ENCODE data around the gene CCDC142.

CCDC142 gene, protein sequence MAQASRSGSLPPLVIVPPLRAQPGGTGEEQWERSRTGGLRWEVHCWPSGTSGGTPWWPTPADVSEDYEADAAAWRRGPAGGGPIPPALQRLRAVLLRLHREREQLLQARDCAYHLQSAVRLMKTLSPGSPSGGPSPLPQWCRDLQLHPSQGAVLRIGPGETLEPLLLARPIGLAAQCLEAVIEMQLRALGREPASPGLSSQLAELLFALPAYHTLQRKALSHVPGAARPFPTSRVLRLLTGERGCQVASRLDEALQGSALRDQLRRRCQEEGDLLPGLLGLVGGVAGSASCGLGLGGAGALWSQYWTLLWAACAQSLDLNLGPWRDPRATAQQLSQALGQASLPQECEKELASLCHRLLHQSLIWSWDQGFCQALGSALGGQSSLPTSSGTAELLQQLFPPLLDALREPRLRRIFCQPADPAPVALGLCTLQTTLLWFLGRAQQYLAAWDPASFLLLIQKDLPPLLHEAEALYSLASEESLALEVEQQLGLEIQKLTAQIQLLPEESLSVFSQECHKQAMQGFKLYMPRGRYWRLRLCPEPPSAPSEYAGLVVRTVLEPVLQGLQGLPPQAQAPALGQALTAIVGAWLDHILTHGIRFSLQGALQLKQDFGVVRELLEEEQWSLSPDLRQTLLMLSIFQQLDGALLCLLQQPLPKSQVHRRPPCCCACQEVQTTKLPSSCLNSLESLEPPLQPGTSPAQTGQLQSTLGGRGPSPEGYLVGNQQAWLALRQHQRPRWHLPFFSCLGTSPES

DNA sequence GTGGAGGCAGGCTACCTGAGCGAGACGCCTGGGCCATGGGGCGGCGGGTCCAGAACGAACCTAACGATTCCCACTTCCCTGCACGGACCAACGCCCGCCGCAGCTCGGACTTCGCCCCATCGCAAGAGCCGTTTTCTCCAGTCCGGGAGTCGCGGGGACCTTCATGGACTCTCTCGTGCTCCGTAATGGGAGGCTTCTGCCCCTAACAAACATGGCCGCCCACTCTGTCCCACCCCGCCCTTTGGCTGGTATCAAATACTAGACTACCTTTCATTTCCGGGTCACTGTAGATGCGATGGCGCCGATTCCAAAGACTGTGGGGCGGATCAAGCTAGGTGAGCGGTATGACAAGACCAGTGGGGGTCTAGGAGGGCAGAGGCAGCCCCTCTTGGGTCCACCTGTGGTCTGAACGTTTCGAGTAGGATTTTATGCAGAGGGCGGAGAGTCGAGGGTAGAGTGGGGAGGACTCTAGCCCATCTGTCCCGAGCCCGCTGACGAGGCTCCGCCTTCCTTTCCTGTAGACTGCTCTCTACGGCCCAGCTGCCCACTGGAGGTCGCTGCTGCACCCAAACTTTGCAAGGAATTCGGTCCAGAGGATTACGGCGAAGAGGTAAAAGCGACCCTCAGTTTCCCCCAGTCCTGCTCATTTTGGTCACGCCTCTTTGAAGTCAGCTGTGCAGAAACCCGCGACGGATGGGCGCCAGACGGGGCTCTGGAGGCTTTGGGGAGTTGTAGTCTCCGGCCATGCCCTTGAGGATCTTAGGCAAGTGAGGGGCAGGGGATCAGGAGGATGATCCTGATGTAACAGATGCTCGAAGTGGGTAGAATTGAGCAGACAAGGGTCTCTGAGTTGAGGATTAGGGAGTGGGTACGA is at the start of gene CCDC142, which contains the start of gene TTC31:
Gene CCDC142, minus strand, starts transcription at position 198 of the 874 bp plus-strand sequence. Its CDS starts 161 bp downstream, at position 37.
Gene TTC31, plus strand, starts transcription at position 281 of the 874 bp plus-strand sequence. Its CDS starts 15 bp downstream, at position 296.
- peak; percentile 86 for DNase-seq (ENCODE audit: low read depth)

- DNase-seq (ENCODE audit: low read depth): no peak
These were observed 49.4 kb upstream of the CCDC142 start for GRCh38 chr2:74532222-74532621.

DNA sequence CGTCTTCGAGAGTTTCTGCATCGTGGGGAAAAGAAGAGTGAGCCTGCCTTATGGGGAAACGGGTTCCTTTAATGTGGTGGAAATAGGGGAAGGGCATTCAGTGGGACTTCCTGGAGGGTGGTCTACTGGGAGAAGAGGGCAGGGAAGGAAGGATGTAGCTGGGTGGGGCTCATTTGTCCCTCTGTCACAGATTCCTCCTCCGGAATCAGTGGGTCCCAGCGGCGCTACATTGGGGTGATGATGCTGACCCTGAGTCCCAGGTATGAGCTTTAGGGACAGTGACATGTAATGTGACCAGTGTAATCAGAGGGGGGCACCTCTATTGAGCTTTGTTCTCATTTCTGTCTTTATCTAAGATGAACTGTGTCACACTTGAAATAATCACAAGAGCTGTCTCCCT is 48.9 kb upstream of the CCDC142 start:
- no peak for DNase-seq (ENCODE audit: low read depth)

GRCh38 chr2:74530239-74531187 is 47.7 kb upstream of the CCDC142 start:
- DNase-seq (ENCODE audit: low read depth): no peak

- peak; percentile 84 for DNase-seq (ENCODE audit: low read depth)
These were observed 46.8 kb upstream of the CCDC142 start, which contains the start of the genes AUP1 and HTRA2 for GRCh38 chr2:74529357-74530238. AUP1 (minus strand) TSS chr2:74529706; CDS start chr2:74529629, 77 bp downstream. HTRA2 (plus strand) TSS chr2:74529933; CDS start chr2:74530007, 74 bp downstream.

GRCh38 chr2:74528600-74529356 is 46.0 kb upstream of the CCDC142 start:
- DNase-seq (ENCODE audit: low read depth): no peak

GRCh38 chr2:74527741-74528140 is 44.9 kb upstream of the CCDC142 start:
- DNase-seq (ENCODE audit: low read depth): no peak

DNA sequence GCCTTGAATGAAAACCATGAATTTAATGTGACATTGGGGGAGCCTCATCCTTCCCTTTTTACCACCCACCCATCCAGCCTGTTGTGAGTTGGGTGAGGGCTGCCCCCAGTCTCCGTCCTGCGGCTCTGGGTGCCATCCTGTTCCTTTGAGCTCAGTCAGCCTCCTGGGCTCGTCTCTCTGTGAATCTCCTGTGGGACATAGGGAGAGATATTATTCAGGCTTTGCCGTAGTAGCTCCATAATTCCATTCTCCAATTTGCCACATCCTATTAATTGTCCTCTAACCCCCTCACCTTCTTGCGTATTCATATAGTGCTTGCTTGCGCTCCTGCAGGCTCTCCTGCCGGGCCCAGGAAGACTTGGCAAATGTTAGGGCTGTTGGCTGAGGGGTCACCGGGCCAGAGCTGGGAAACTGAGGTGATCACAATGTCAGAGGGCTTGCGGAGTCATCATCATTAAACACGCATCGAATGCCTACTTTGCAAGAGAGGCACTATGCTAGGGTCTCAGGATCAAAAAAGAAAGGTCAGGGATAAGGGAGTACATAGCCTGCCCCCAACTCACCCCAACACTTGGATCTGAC is 43.9 kb upstream of the CCDC142 start:
- DNase-seq (ENCODE audit: low read depth): no peak

DNA sequence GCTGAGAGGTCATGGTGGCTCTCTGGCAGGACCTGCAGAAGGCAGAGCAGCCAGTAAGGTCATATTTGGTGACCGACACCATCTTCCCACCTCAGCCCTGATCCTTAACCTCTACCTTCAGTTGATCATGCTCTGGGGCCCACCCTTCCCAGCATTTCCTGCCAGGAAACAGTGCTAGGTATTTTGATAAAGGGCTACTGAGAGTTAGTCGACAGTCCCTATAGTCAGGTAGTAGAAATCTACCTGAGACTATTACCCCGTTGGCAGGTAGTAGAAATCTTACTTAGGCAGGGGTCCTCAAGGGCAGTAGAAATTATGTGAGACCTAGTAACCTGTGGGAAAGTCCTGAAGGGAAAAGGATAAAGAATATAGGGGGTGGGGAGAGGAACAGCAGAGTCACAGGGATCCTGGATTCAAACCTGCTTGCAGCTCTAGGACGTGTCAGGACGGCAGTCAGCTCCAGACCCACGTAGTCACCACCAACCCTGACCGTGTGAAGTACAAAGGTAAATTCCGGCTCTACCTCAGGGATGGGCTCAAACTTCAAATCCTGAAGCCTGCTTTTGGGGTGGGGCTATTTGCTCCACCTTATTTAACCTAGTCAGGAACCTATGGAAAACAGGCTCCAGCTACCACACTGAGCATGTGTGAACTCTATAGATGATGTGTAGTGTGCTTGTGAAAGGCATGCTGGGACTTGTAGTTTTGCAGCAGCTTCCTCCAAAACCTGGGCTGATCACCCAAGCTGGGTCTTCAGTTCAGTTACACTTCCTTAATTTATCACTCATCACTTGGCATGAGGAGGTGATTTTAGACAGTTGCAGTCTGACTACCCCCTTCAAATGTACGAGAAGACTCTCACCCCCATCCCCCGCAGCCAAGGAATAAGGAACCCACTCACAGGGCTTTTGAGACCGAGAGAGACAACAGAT is 43.2 kb upstream of the CCDC142 start, which contains the start of gene DQX1:
Gene DQX1, minus strand, starts transcription at position 515 of the 932 bp plus-strand sequence. Its CDS starts 502 bp downstream, at position 13.
- DNase-seq (ENCODE audit: low read depth): no peak

DNA sequence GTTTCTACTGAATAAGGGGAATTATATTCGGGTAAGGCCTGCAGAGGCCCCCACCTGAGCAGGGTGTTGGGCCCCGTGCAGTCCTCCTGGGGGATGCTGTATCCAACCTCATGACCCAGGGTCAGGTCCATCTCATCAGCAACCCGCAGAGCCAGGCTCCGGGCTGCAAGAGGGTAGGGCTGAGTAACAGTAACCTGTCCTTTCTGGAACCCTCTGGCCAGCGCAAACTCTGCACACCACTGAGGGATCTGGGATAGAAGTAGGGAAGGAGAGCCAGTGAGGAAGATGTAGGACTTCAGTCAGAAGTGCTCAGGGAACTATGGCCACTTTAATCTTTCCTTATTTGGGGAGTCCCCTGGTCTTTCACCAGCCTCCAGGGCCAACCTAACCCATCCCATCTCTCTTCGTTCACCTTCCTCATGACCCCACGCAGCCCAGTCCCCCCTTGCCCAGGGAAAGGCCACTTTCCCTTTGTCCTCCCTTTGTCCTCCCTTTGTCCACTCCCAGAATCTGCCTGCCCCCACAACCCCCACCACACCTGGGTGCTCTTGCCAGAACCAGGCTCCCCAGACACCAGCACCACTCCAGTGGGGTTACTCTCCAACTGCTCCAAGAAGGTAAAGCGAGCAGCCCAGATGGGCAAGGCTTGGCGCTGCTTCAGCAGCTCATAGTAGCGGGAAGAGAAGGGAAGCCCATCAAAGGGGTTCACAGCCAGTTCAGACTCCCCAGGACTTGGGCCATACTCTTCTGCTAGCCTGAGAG is 42.3 kb upstream of the CCDC142 start:
- DNase-seq (ENCODE audit: low read depth): no peak

DNA sequence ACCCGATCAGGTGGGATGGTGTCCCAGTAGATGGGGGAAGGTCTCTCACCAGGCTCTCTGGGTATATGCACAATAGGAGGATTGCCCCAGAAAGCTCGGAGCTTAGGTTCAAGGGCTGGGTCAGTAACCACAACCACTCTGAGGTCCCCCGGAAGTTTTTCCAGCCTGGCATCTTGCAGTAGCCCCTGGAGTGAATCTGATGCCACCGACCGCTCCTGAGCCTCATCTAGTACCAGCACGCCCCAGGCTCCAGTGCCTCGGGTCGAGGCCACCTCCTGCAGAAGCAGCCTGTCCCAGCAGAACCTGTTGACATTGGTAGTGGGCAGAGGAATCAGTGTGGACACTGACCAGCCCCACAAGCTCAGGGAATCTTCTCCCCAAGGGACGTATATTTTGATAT is 41.2 kb upstream of the CCDC142 start:
- DNase-seq (ENCODE audit: low read depth): no peak

GRCh38 chr2:74522516-74522915 is 39.7 kb upstream of the CCDC142 start:
- DNase-seq (ENCODE audit: low read depth): no peak

- no peak for DNase-seq (ENCODE audit: low read depth)
These were observed 33.9 kb upstream of the CCDC142 start for GRCh38 chr2:74516650-74517049.

- DNase-seq (ENCODE audit: low read depth): peak; percentile 66
These were observed 33.3 kb upstream of the CCDC142 start for GRCh38 chr2:74515981-74516633.

DNA sequence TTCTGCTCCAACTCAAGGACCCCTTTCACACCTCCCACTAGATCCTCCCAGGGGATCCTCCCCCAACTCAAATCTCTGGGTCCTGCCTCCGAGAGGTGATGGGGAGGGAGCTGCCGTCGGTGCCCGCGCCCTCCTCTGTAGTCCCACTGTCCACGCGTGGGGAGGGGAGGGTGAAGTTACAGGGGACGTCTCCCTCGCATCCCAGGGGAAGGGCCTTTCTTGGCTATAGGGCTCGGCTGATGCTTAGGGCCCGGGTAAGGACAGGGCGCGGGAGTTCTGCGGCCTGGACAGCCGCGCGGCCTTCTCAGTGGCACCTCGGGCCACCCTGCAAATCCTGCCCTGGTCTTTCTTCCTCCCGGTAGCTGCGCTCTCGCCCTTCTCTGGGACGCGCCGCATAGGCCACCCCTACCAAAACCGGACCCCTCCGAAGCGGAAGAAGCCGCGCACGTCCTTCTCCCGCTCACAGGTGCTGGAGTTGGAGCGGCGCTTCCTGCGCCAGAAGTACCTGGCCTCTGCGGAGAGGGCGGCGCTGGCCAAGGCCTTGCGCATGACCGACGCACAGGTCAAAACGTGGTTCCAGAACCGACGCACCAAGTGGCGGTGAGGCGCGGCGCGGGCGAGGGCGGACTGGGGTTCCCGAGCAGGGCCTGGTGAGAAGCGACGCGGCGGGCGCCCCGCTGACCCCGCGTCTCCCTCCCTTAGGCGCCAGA is 32.6 kb upstream of the CCDC142 start:
- no peak for DNase-seq (ENCODE audit: low read depth)
